WTC11 (cell line): ENCODE data around the gene DGKZ. TPM values are rescaled to one million over a fixed set of nuclear protein-coding genes. Genes with fewer than 3 reads are reported as not detected.

ENCODE experiments used
- ATAC-seq: fragments of 200-7000 bp; cut with Tn5 transposase; 2 replicates; pipeline ENCODE4 v1.10.0; 2021; ENCODE audit warnings: mild to moderate bottlenecking, moderate library complexity
- CTCF ChIA-PET: fragments of 300-600 bp; sonication (Branson Sonifier 250); formaldehyde crosslinking; loops from one replicate; lab custom pipeline; 2021; ENCODE audit warnings: antibody characterized with exemption; lab: Charles Lee
- POLR2A ChIA-PET: fragments of 350-600 bp; sonication (Branson Sonifier 250); formaldehyde crosslinking; loops from one replicate; lab custom pipeline; 2021; ENCODE audit warnings: antibody characterized with exemption; lab: Charles Lee
- DNase-seq: peaks from one replicate; pipeline ENCODE4 v3.0.0; 2021; ENCODE audit warnings: low spot score
- H3K27ac Mint-ChIP-seq: 2 replicates; pipeline ENCODE4 v1.8.0; 2021; ENCODE audit warnings: mixed read lengths
- H3K27me3 Mint-ChIP-seq: 2 replicates; pipeline ENCODE4 v1.8.0; 2021; ENCODE audit warnings: low read depth, mild to moderate bottlenecking, moderate library complexity, mixed read lengths
- H3K36me3 Mint-ChIP-seq: 2 replicates; pipeline ENCODE4 v1.8.0; 2021; ENCODE audit warnings: mixed read lengths
- H3K4me1 Mint-ChIP-seq: 2 replicates; pipeline ENCODE4 v1.8.0; 2022; ENCODE audit warnings: mixed read lengths
- H3K4me3 Mint-ChIP-seq: 2 replicates; pipeline ENCODE4 v1.8.0; 2021; ENCODE audit warnings: mild to moderate bottlenecking, moderate library complexity, mixed read lengths
- H3K9me3 Mint-ChIP-seq: 2 replicates; pipeline ENCODE4 v1.8.0; 2021; ENCODE audit warnings: mixed read lengths
- AR ChIP-seq: fragments of 250-450 bp; sonication (Bioruptor Pico); IDR thresholded peaks from 2 replicates; pipeline ENCODE4 v1.9.0; 2021; ENCODE audit warnings: mild to moderate bottlenecking
- ATF1 ChIP-seq: sonication (generic); formaldehyde crosslinking; IDR thresholded peaks from 2 replicates; pipeline ENCODE4 v1.8.1; 2023; ENCODE audit warnings: mild to moderate bottlenecking, moderate library complexity, missing genetic modification reagents
- CREM ChIP-seq: sonication (generic); formaldehyde crosslinking; IDR thresholded peaks from 2 replicates; pipeline ENCODE4 v1.8.1; 2022; ENCODE audit warnings: mild to moderate bottlenecking, missing genetic modification reagents, moderate library complexity
- CTCF ChIP-seq: fragments of 200-600 bp; IDR thresholded peaks from 2 replicates; pipeline ENCODE4 v1.8.0; 2022; ENCODE audit warnings: antibody characterized with exemption
- ELF4 ChIP-seq: sonication (generic); formaldehyde crosslinking; IDR thresholded peaks from 2 replicates; pipeline ENCODE4 v1.8.1; 2022; ENCODE audit warnings: low read depth, mild to moderate bottlenecking, moderate library complexity, missing genetic modification reagents
- FOXP1 ChIP-seq: sonication (generic); formaldehyde crosslinking; IDR thresholded peaks from 2 replicates; pipeline ENCODE4 v1.8.0; 2022; ENCODE audit warnings: missing genetic modification reagents, mild to moderate bottlenecking, moderate library complexity, borderline replicate concordance
- FOXP4 ChIP-seq: sonication (generic); formaldehyde crosslinking; IDR thresholded peaks from 2 replicates; pipeline ENCODE4 v1.8.0; 2022; ENCODE audit warnings: mild to moderate bottlenecking, missing genetic modification reagents
- IRF1 ChIP-seq: sonication (generic); formaldehyde crosslinking; IDR thresholded peaks from 2 replicates; pipeline ENCODE4 v1.8.0; 2023; ENCODE audit warnings: missing genetic modification reagents
- JAZF1 ChIP-seq: fragments of 250-450 bp; sonication (Bioruptor Pico); IDR thresholded peaks from 2 replicates; pipeline ENCODE4 v1.9.0; 2021; ENCODE audit warnings: moderate library complexity, mild to moderate bottlenecking, inconsistent platforms
- MXD4 ChIP-seq: fragments of 250-450 bp; sonication (Bioruptor Pico); IDR thresholded peaks from 2 replicates; pipeline ENCODE4 v1.8.0; 2021; ENCODE audit warnings: mild to moderate bottlenecking, moderate library complexity, borderline replicate concordance
- OVOL2 ChIP-seq: fragments of 250-450 bp; sonication (Bioruptor Pico); IDR thresholded peaks from 2 replicates; pipeline ENCODE4 v1.9.0; 2021; ENCODE audit warnings: mild to moderate bottlenecking, borderline replicate concordance
- PREB ChIP-seq: sonication (generic); formaldehyde crosslinking; IDR thresholded peaks from 2 replicates; pipeline ENCODE4 v1.8.1; 2022; ENCODE audit warnings: mild to moderate bottlenecking, missing genetic modification reagents, moderate library complexity, borderline replicate concordance
- RORB ChIP-seq: fragments of 250-450 bp; sonication (Bioruptor Pico); IDR thresholded peaks from 2 replicates; pipeline ENCODE4 v1.9.0; 2021; ENCODE audit warnings: mild to moderate bottlenecking
- SMAD4 ChIP-seq: sonication (generic); formaldehyde crosslinking; IDR thresholded peaks from 2 replicates; pipeline ENCODE4 v1.8.0; 2022; ENCODE audit warnings: mild to moderate bottlenecking, missing genetic modification reagents
- SOX15 ChIP-seq: fragments of 250-450 bp; sonication (Bioruptor Pico); IDR thresholded peaks from 2 replicates; pipeline ENCODE4 v1.9.0; 2021; ENCODE audit warnings: mild to moderate bottlenecking
- TEAD1 ChIP-seq: sonication (generic); formaldehyde crosslinking; IDR thresholded peaks from 2 replicates; pipeline ENCODE4 v1.8.0; 2022; ENCODE audit warnings: mild to moderate bottlenecking, missing genetic modification reagents
- USF1 ChIP-seq: sonication (generic); formaldehyde crosslinking; IDR thresholded peaks from 2 replicates; pipeline ENCODE4 v1.8.0; 2022; ENCODE audit warnings: mild to moderate bottlenecking, missing genetic modification reagents
- ZNF232 ChIP-seq: sonication (generic); formaldehyde crosslinking; IDR thresholded peaks from 2 replicates; pipeline ENCODE4 v1.8.0; 2022; ENCODE audit warnings: mild to moderate bottlenecking, missing genetic modification reagents
- ZNF263 ChIP-seq: sonication (generic); formaldehyde crosslinking; IDR thresholded peaks from 2 replicates; pipeline ENCODE4 v1.8.1; 2022; ENCODE audit warnings: low read depth, mild to moderate bottlenecking, moderate library complexity, missing genetic modification reagents
- ZNF317 ChIP-seq: sonication (generic); formaldehyde crosslinking; IDR thresholded peaks from 2 replicates; pipeline ENCODE4 v1.8.1; 2023; ENCODE audit warnings: low read depth, mild to moderate bottlenecking, moderate library complexity, missing genetic modification reagents, borderline replicate concordance
- total RNA-seq: library from RNA; stranded (reverse); gene quantifications from 3 replicates; pipeline ENCODE4 v1.2.3, GENCODE V29; 2021

Gene DGKZ
- total RNA-seq, 1 experiment from 2014 or later = 139 TPM

GRCh38 chr11:46414879-46415278, 67.6 kb downstream of the DGKZ start:
- TF ChIP-seq USF1 (CRISPR knock-in tag) (no peak), ZNF232 (CRISPR knock-in tag) (no peak), ELF4 (no peak), OVOL2 (CRISPR knock-in tag) (no peak), CTCF (no peak), PREB (CRISPR knock-in tag) (no peak), AR (no peak), TEAD1 (CRISPR knock-in tag) (no peak), ZNF317 (CRISPR knock-in tag) (no peak), MXD4 (CRISPR knock-in tag) (no peak), FOXP1 (CRISPR knock-in tag) (no peak), IRF1 (CRISPR knock-in tag) (no peak), SMAD4 (CRISPR knock-in tag) (no peak), JAZF1 (CRISPR knock-in tag) (no peak), SOX15 (CRISPR knock-in tag) (no peak), ATF1 (CRISPR knock-in tag) (no peak), CREM (CRISPR knock-in tag) (no peak)
- no peaks in the 10 kb centered on the region for H3K9me3 Mint-ChIP-seq
- DNase-seq (no peak), ATAC-seq (no peak)
- peaks cover 6% of the 10 kb centered on the region for H3K4me1 Mint-ChIP-seq
- no peak overlapping the region for H3K4me3 Mint-ChIP-seq
- POLR2A ChIA-PET = no interaction called here
- H3K27me3 Mint-ChIP-seq = no peaks in the 10 kb centered on the region
- CTCF ChIA-PET = interaction anchor here (0.9 to 1.2 kb wide), 2 partner anchors 23 to 32 kb away, joined by 3 to 4 read pairs; no protein-coding TSS in a partner anchor
- H3K27ac Mint-ChIP-seq = no peak overlapping the region
- peaks cover 10% of the 10 kb centered on the region for H3K36me3 Mint-ChIP-seq

GRCh38 chr11:46417711-46418110, 70.4 kb downstream of the DGKZ start:
- CTCF ChIA-PET = interaction anchor here (1.9 kb wide), 1 partner anchor 26 kb away, joined by 7 read pairs; the partner anchor contains the start of gene CHRM4
- DNase-seq (no peak), ATAC-seq (peak; percentile 60)
- no peak overlapping the region for H3K4me3 Mint-ChIP-seq
- H3K36me3 Mint-ChIP-seq = peaks cover 10% of the 10 kb centered on the region
- H3K27ac Mint-ChIP-seq = peak overlapping the region; percentile 63
- no peaks in the 10 kb centered on the region for H3K27me3 Mint-ChIP-seq
- POLR2A ChIA-PET = no interaction called here
- H3K4me1 Mint-ChIP-seq = peaks cover 6% of the 10 kb centered on the region
- H3K9me3 Mint-ChIP-seq = no peaks in the 10 kb centered on the region
- no peak for TF ChIP-seq FOXP4
- no peak for TF ChIP-seq IRF1 (CRISPR knock-in tag)
- no peak for TF ChIP-seq FOXP1 (CRISPR knock-in tag)
- no peak for TF ChIP-seq RORB (CRISPR knock-in tag)
- no peak for TF ChIP-seq ZNF263
- TF ChIP-seq CTCF = no peak
- TF ChIP-seq SOX15 (CRISPR knock-in tag) = no peak
